GM10266 (cell line): ENCODE measurements around the gene C19orf73.

Experiments used
- DNase-seq: peaks from one replicate; pipeline ENCODE4 v3.0.0; 2012; ENCODE audit errors: extremely low spot score
- CTCF ChIP-seq: IDR thresholded peaks from 2 replicates; pipeline ENCODE4 v1.5.1; 2012; ENCODE audit warnings: mild to moderate bottlenecking, low read depth; ENCODE audit not compliant: control insufficient read depth, insufficient read depth; ENCODE audit errors: missing control alignments

Gene C19orf73

GRCh38 chr19:49135686-49136085, 16.7 kb upstream of the C19orf73 start:
- no peak for DNase-seq
- TF ChIP-seq CTCF, result no peak

GRCh38 chr19:49133621-49134454, 14.9 kb upstream of the C19orf73 start:
- no peak for DNase-seq
- TF ChIP-seq CTCF, result no peak

GRCh38 chr19:49132974-49133609, 14.1 kb upstream of the C19orf73 start:
- DNase-seq, result no peak
- TF ChIP-seq CTCF, result no peak

GRCh38 chr19:49130325-49130724, 11.4 kb upstream of the C19orf73 start:
- DNase-seq, result no peak
- no peak for TF ChIP-seq CTCF

- no peak for TF ChIP-seq CTCF
- DNase-seq, result no peak
These were observed 10.3 kb upstream of the C19orf73 start for GRCh38 chr19:49129238-49129583.

- no peak for DNase-seq
- no peak for TF ChIP-seq CTCF
These were observed 9.7 kb upstream of the C19orf73 start for GRCh38 chr19:49128545-49129237.
